ENCODE data around the gene IMPACT. TPM values are rescaled to one million over a fixed set of nuclear protein-coding genes. Genes with fewer than 3 reads are reported as not detected.

IMPACT gene
- total RNA-seq, 2 experiments from 2014 or later, result 13.5 to 14.7 TPM

GRCh38 chr18:24459772-24460171 is 33.3 kb downstream of the IMPACT start:
- H3K9me3 Mint-ChIP-seq, result no peaks in the 10 kb centered on the region

GRCh38 chr18:24460388-24460787 is 33.9 kb downstream of the IMPACT start, which contains the start of gene HRH4:
Gene HRH4 (plus strand): TSS chr18:24460637. CDS start chr18:24460729, 92 bp downstream.
- H3K27me3 Mint-ChIP-seq, result peaks cover 3% of the 10 kb centered on the region
- ChIA-PET CTCF (interaction anchor here (1.4 to 1.9 kb wide), 3 partner anchors 14 to 54 kb away, joined by 3 to 7 read pairs (median 4); no protein-coding TSS in a partner anchor), POLR2A (no interaction called here)
- TF ChIP-seq, protein P1, sequence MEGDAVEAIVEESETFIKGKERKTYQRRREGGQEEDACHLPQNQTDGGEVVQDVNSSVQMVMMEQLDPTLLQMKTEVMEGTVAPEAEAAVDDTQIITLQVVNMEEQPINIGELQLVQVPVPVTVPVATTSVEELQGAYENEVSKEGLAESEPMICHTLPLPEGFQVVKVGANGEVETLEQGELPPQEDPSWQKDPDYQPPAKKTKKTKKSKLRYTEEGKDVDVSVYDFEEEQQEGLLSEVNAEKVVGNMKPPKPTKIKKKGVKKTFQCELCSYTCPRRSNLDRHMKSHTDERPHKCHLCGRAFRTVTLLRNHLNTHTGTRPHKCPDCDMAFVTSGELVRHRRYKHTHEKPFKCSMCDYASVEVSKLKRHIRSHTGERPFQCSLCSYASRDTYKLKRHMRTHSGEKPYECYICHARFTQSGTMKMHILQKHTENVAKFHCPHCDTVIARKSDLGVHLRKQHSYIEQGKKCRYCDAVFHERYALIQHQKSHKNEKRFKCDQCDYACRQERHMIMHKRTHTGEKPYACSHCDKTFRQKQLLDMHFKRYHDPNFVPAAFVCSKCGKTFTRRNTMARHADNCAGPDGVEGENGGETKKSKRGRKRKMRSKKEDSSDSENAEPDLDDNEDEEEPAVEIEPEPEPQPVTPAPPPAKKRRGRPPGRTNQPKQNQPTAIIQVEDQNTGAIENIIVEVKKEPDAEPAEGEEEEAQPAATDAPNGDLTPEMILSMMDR (IDR thresholded peaks at IDR 0.05), result no peak
- no peak within 1 kb of the TSS for H3K27ac Mint-ChIP-seq
- H3K36me3 Mint-ChIP-seq (ENCODE audit: low read depth), result peaks cover 2% of the 10 kb centered on the region
- H3K4me3 Mint-ChIP-seq, result no peak within 1 kb of the TSS
- ATAC-seq, result no peak
- H3K4me1 Mint-ChIP-seq (ENCODE audit: low read depth), result peaks cover 5% of the 10 kb centered on the region
- DNase-seq, result no peak
- intact Hi-C loops (cut with micrococcal nuclease), result no loop called here
- H3K9me3 Mint-ChIP-seq, result no peaks in the 10 kb centered on the region

More at GRCh38 chr18:24459772-24460171, 33.3 kb downstream of the IMPACT start:
- H3K27me3 Mint-ChIP-seq, result no peaks in the 10 kb centered on the region
- intact Hi-C loops (cut with micrococcal nuclease), result no loop called here
- H3K27ac Mint-ChIP-seq, result no peak overlapping the region
- no peak overlapping the region for H3K4me3 Mint-ChIP-seq
- CTCF ChIA-PET, result interaction anchor here (1.5 to 1.9 kb wide), 2 partner anchors 30 to 55 kb away, joined by 4 to 7 read pairs; no protein-coding TSS in a partner anchor
- peaks cover 5% of the 10 kb centered on the region for H3K4me1 Mint-ChIP-seq (ENCODE audit: low read depth)
- POLR2A ChIA-PET, result no interaction called here
- no peak for DNase-seq
- no peak for ATAC-seq
- TF ChIP-seq, protein P1 (IDR thresholded peaks at IDR 0.05), result no peak
- H3K36me3 Mint-ChIP-seq (ENCODE audit: low read depth), result peaks cover 2% of the 10 kb centered on the region

- DNase-seq (no peak), ATAC-seq (no peak)
- TF ChIP-seq, protein P1 (IDR thresholded peaks at IDR 0.05), result no peak
- ChIA-PET POLR2A (no interaction called here), CTCF (interaction anchor here (0.9 to 2.6 kb wide), 4 partner anchors 12 to 102 kb away, joined by 3 to 19 read pairs (median 4); no protein-coding TSS in a partner anchor)
- peaks cover 3% of the 10 kb centered on the region for H3K27me3 Mint-ChIP-seq
- no peaks in the 10 kb centered on the region for H3K9me3 Mint-ChIP-seq
- no peaks in the 10 kb centered on the region for H3K4me1 Mint-ChIP-seq (ENCODE audit: low read depth)
- intact Hi-C loops (cut with micrococcal nuclease), result no loop called here
- peaks cover 2% of the 10 kb centered on the region for H3K36me3 Mint-ChIP-seq (ENCODE audit: low read depth)
- no peak overlapping the region for H3K4me3 Mint-ChIP-seq
- no peak overlapping the region for H3K27ac Mint-ChIP-seq
Observed at GRCh38 chr18:24461996-24462395, 35.5 kb downstream of the IMPACT start.

GRCh38 chr18:24462838-24463775 is 36.6 kb downstream of the IMPACT start:
- intact Hi-C loops (cut with micrococcal nuclease), result no loop called here
- H3K9me3 Mint-ChIP-seq, result no peaks in the 10 kb centered on the region
- H3K4me1 Mint-ChIP-seq (ENCODE audit: low read depth), result no peaks in the 10 kb centered on the region
- DNase-seq, result no peak
- no peak overlapping the region for H3K27ac Mint-ChIP-seq
- no peak for ATAC-seq
- CTCF ChIA-PET, result interaction anchor here (1.4 to 2.6 kb wide), 3 partner anchors 25 to 51 kb away, joined by 5 to 19 read pairs (median 5); no protein-coding TSS in a partner anchor
- no peak overlapping the region for H3K4me3 Mint-ChIP-seq
- peaks cover 3% of the 10 kb centered on the region for H3K27me3 Mint-ChIP-seq
- TF ChIP-seq, protein P1 (IDR thresholded peaks at IDR 0.05), result no peak
- peaks cover 2% of the 10 kb centered on the region for H3K36me3 Mint-ChIP-seq (ENCODE audit: low read depth)
- POLR2A ChIA-PET, result interaction anchor here (0.5 kb wide), 1 partner anchor 29 kb away, joined by 3 read pairs; no protein-coding TSS in a partner anchor

DNA sequence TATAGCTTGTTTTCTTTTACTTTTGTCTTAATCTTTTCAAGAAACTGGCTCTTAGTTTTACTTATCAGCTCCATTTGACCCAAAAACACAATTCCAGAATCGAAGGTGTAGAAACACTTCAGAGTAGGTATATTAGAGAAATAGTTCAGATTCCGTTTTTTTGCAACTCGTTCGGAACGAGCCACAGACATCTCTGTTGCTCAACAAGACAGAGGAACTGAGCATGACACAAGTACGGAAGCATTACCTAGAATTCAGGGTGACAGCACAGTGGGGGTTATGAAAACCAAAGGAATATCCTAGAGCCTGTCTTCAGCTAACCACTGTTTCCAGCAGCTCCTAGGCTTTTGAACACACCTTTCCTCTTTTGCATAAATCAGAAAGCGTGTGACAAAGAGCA is 39.0 kb downstream of the IMPACT start:
- intact Hi-C loops (cut with micrococcal nuclease), result no loop called here

More for the DNA sequence above, 39.0 kb downstream of the IMPACT start:
- no peak for ATAC-seq
- TF ChIP-seq, protein P1 (IDR thresholded peaks at IDR 0.05), result no peak
- Mint-ChIP-seq H3K4me3 (no peak overlapping the region), H3K36me3 (ENCODE audit: low read depth) (no peaks in the 10 kb centered on the region), H3K27me3 (peaks cover 3% of the 10 kb centered on the region), H3K9me3 (no peaks in the 10 kb centered on the region), H3K27ac (no peak overlapping the region), H3K4me1 (ENCODE audit: low read depth) (no peaks in the 10 kb centered on the region)
- CTCF ChIA-PET, result no interaction called here
- POLR2A ChIA-PET, result no interaction called here
- no peak for DNase-seq

Measured in activated CD8-positive, alpha-beta T cell treated with anti-CD3 and anti-CD28 coated beads for 36 hours (primary cell).